Measurements from ENCODE around the gene CNOT3.

DNA sequence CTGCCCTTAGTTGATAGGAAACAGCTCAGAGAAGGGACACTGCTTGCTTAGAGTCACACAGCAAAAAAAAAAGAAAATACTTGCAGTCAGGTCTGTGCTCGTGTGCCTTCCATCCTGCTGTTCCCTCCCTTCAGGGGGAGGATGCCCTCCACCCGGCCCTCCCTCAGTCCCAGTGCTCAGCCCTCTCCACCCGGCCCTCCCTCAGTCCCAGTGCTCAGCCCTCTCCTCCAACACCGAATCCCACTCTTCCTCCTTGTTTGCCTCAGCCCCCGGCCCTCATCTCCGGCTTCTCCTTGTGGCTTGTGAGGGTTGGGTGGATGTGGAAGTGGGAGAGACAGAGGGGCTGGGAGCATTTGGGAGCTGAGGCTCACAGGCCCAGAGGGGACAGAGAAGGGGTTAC lies 27.9 kb upstream of the CNOT3 start:
- TF ChIP-seq POLR2A (IDR thresholded peaks at IDR 0.05; ENCODE audit: low read depth, low read length): no peak
- TF ChIP-seq, protein P1, sequence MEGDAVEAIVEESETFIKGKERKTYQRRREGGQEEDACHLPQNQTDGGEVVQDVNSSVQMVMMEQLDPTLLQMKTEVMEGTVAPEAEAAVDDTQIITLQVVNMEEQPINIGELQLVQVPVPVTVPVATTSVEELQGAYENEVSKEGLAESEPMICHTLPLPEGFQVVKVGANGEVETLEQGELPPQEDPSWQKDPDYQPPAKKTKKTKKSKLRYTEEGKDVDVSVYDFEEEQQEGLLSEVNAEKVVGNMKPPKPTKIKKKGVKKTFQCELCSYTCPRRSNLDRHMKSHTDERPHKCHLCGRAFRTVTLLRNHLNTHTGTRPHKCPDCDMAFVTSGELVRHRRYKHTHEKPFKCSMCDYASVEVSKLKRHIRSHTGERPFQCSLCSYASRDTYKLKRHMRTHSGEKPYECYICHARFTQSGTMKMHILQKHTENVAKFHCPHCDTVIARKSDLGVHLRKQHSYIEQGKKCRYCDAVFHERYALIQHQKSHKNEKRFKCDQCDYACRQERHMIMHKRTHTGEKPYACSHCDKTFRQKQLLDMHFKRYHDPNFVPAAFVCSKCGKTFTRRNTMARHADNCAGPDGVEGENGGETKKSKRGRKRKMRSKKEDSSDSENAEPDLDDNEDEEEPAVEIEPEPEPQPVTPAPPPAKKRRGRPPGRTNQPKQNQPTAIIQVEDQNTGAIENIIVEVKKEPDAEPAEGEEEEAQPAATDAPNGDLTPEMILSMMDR (IDR thresholded peaks at IDR 0.05; ENCODE audit: extremely low read depth in 1 of 2, insufficient read depth in 1 of 2, low read depth in 1 of 2, low read length in 2 of 2): no peak
- TF ChIP-seq MAX (IDR thresholded peaks at IDR 0.05; ENCODE audit: insufficient read depth, insufficient read length): no peak

Measured in endothelial cell of umbilical vein (primary cell).